Motor neuron (in vitro differentiated cells): ENCODE results near the gene PHETA2. TPM values are rescaled to one million over a fixed set of nuclear protein-coding genes. Genes with fewer than 3 reads are reported as not detected.
"Not testable (repeated sequence)": the region's sequence is repeated elsewhere in the genome, so short reads cannot be mapped to it uniquely, and the experiment has no call there.

Experiments
- ATAC-seq, 8 experiments: fragments of 200-7000 bp; cut with Tn5 transposase; replicated peaks in 6 of 8; 2 replicates each; pipeline ENCODE4 v1.8.0; 2021; ENCODE audit warnings: mild to moderate bottlenecking in 8 of 8, moderate library complexity in 8 of 8
- H3K27ac ChIP-seq, 2 donors: fragments of 250-450 bp; sonication (Bioruptor Pico); 2 replicates each; pipeline ENCODE4 v1.9.0; 2021; ENCODE audit warnings: antibody characterized with exemption in 2 of 2, mild to moderate bottlenecking in 2 of 2, moderate library complexity in 1 of 2
- H3K4me1 ChIP-seq, 2 donors: fragments of 250-450 bp; sonication (Bioruptor Pico); replicated peaks in 1 of 2; 2 replicates each; pipeline ENCODE4 v1.6.1; 2021; ENCODE audit warnings: antibody characterized with exemption in 2 of 2, mild to moderate bottlenecking in 2 of 2, moderate library complexity in 1 of 2
- H3K4me3 ChIP-seq, 5 donors: fragments of 250-450 bp; sonication (Bioruptor Pico); 2 replicates each; pipeline ENCODE4 v1.9.0; 2021; ENCODE audit warnings: antibody characterized with exemption in 5 of 5, mild to moderate bottlenecking in 5 of 5, moderate library complexity in 4 of 5
- WGBS, 10 experiments: fragments of 450-650 bp; shearing (Covaris generic); methylation state at CpG; one replicate each; pipeline ENCODE4 v1.0.0; 2022; 5-methylcytosine and 5-hydroxymethylcytosine counted together
- in situ Hi-C, 9 experiments: fragments of 400-800 bp; cut with MboI; loops; one replicate each; pipeline ENCODE4 v1.15.0; 2021; ENCODE audit warnings: low sequenced_read_pairs in 9 of 9, low pct_unique_long_range_greater_than_20kb in 2 of 9; ENCODE audit not compliant: unreplicated experiment in 9 of 9
- total RNA-seq, 8 experiments: library from RNA; unstranded; fragments of 300-600 nt; gene quantifications; 2 replicates each; pipeline versions ENCODE4 v1.2.3 to v1.2.4, GENCODE V29; 2022

The PHETA2 gene
- total RNA-seq, 8 experiments from 2014 or later = 0.36 to 18.5 (median 1.1) TPM

GRCh38 chr22:42086051-42086450 is 12.0 kb downstream of the PHETA2 start:
- Histone ChIP-seq H3K27ac (no peak overlapping the region), H3K4me3 (no peak overlapping the region), H3K4me1 (peaks cover under 1 to 5% of the 10 kb centered on the region in 2 donors)
- in situ Hi-C loops = no loop called here
- WGBS, 10 experiments = 54 to 100% (median 86%) methylated on average over 2 to 6 of the region's 6 CpGs
- ATAC-seq = no peak

- Histone ChIP-seq H3K4me1 (peaks cover 3% of the 10 kb centered on the region in 2 donors), H3K4me3 (peak within 1 kb of the TSS; percentile 53 to 90 (median 71))
Measured at GRCh38 chr22:42090596-42091454, 16.8 kb downstream of the PHETA2 start, which contains the start of gene NDUFA6. Gene NDUFA6 (minus strand): TSS chr22:42090772. CDS start chr22:42090744, 28 bp downstream.

GRCh38 chr22:42091455-42091782 is 17.4 kb downstream of the PHETA2 start:
- WGBS, 10 experiments = 10 to 66% (median 50%) methylated on average over 1 to 5 of the region's 7 CpGs; no CpG with 5 or more reads in 3 of the 10 experiments
- Histone ChIP-seq H3K4me1 (peaks cover 3% of the 10 kb centered on the region in 2 donors), H3K27ac (peak overlapping the region; percentile 49 to 83), H3K4me3 (peak overlapping the region; percentile 35 to 90 (median 51))
- in situ Hi-C loops = no loop called here
- ATAC-seq = no peak

More at GRCh38 chr22:42090596-42091454, 16.8 kb downstream of the PHETA2 start, which contains the start of gene NDUFA6:
- in situ Hi-C loops = no loop called here
- peak within 1 kb of the TSS; percentile 87 to 95 for H3K27ac ChIP-seq
- peak; percentile 93 to 98 (median 97) for ATAC-seq
- WGBS, 10 experiments = 0 to 2% (median 0%) methylated on average over 1 to 33 of the region's 71 CpGs; no CpG with 5 or more reads in 6 of the 10 experiments

GRCh38 chr22:42101199-42101598 is 27.2 kb downstream of the PHETA2 start:
- in situ Hi-C loops = no loop called here
- Histone ChIP-seq H3K4me3 (no peak overlapping the region), H3K4me1 (no peaks in the 10 kb centered on the region), H3K27ac (no peak overlapping the region)
- no peak for ATAC-seq
- 61 to 100% (median 94%) methylated on average over 1 to 3 of the region's 3 CpGs; no CpG with 5 or more reads in 2 of the 10 experiments for WGBS, 10 experiments

GRCh38 chr22:42104332-42104860 is 30.3 kb downstream of the PHETA2 start:
- H3K4me3 ChIP-seq, ATAC-seq, H3K27ac ChIP-seq, H3K4me1 ChIP-seq, in situ Hi-C loops: not testable (repeated sequence)
- WGBS, 10 experiments = 36 to 93% (median 87%) methylated on average over 2 to 6 of the region's 6 CpGs; no CpG with 5 or more reads in 1 of the 10 experiments

- H3K4me3 ChIP-seq = no peak overlapping the region
- in situ Hi-C loops = no loop called here
- H3K27ac ChIP-seq = no peak overlapping the region
- WGBS, 10 experiments = 60 to 100% (median 85%) methylated on average over 1 to 3 of the region's 18 CpGs; no CpG with 5 or more reads in 6 of the 10 experiments
- ATAC-seq = no peak
- H3K4me1 ChIP-seq = no peaks in the 10 kb centered on the region
Measured at GRCh38 chr22:42108848-42109247, 34.8 kb downstream of the PHETA2 start.

GRCh38 chr22:42111798-42112197 is 37.8 kb downstream of the PHETA2 start:
- in situ Hi-C loops = no loop called here
- Histone ChIP-seq H3K27ac (no peak overlapping the region), H3K4me1 (no peaks in the 10 kb centered on the region), H3K4me3 (no peak overlapping the region)
- WGBS, 10 experiments = 50 to 97% (median 80%) methylated on average over 1 to 4 of the region's 4 CpGs; no CpG with 5 or more reads in 1 of the 10 experiments
- no peak for ATAC-seq

GRCh38 chr22:42112793-42113192 is 38.7 kb downstream of the PHETA2 start:
- 0 to 33% (median 28%) methylated on average over 1 to 2 of the region's 4 CpGs; no CpG with 5 or more reads in 5 of the 10 experiments for WGBS, 10 experiments
- H3K27ac ChIP-seq, H3K4me3 ChIP-seq, H3K4me1 ChIP-seq, in situ Hi-C loops, ATAC-seq: not testable (repeated sequence)

- Histone ChIP-seq H3K4me1 (no peaks in the 10 kb centered on the region), H3K4me3 (no peak overlapping the region), H3K27ac (no peak overlapping the region)
- 50 to 100% (median 86%) methylated on average over 1 to 7 of the region's 7 CpGs for WGBS, 10 experiments
- ATAC-seq = peak in 2 of 8 experiments; percentile 23 to 51
- in situ Hi-C loops = no loop called here
Measured at GRCh38 chr22:42114721-42115120, 40.7 kb downstream of the PHETA2 start.

- 0 to 100% (median 83%) methylated on average over 1 to 5 of the region's 6 CpGs; no CpG with 5 or more reads in 2 of the 10 experiments for WGBS, 10 experiments
- H3K4me1 ChIP-seq, H3K27ac ChIP-seq, in situ Hi-C loops, ATAC-seq, H3K4me3 ChIP-seq: not testable (repeated sequence)
Measured at GRCh38 chr22:42115420-42115830, 41.4 kb downstream of the PHETA2 start.

GRCh38 chr22:42116848-42117424 is 42.9 kb downstream of the PHETA2 start:
- no peak overlapping the region for H3K4me3 ChIP-seq
- ATAC-seq = peak in 1 of 8 experiments; percentile 29
- no peaks in the 10 kb centered on the region for H3K4me1 ChIP-seq
- in situ Hi-C loops = no loop called here
- WGBS, 10 experiments = 42 to 100% (median 72%) methylated on average over 2 to 3 of the region's 4 CpGs; no CpG with 5 or more reads in 4 of the 10 experiments
- H3K27ac ChIP-seq = no peak overlapping the region

- H3K4me3 ChIP-seq, in situ Hi-C loops, ATAC-seq, H3K4me1 ChIP-seq, H3K27ac ChIP-seq: not testable (repeated sequence)
- 68 to 100% (median 86%) methylated on average over 3 to 10 of the region's 15 CpGs; no CpG with 5 or more reads in 2 of the 10 experiments for WGBS, 10 experiments
Measured at GRCh38 chr22:42120231-42121021, 46.4 kb downstream of the PHETA2 start.
